Sigmoid colon (tissue), 7 donors: ENCODE results near the gene CRYBG3. TPM values are rescaled to one million over a fixed set of nuclear protein-coding genes. Genes with fewer than 3 reads are reported as not detected.

Experiments used
- DNase-seq: peaks from one replicate; pipeline ENCODE4 v3.0.0-alpha.2; 2019
- H3K27ac ChIP-seq, 4 donors: fragments of 200-600 bp; sonication (generic); one replicate each; pipeline ENCODE4 v1.5.1; 2016 to 2019; ENCODE audit warnings: mild to moderate bottlenecking in 1 of 4
- H3K27me3 ChIP-seq, 3 donors: fragments of 200-600 bp; sonication (generic); one replicate each; pipeline ENCODE4 v1.5.1; 2019; ENCODE audit warnings: mild to moderate bottlenecking in 1 of 3
- H3K36me3 ChIP-seq, 4 donors: fragments of 200-600 bp; sonication (generic); one replicate each; pipeline ENCODE4 v1.5.1; 2016 to 2019
- H3K4me1 ChIP-seq, 4 donors: fragments of 200-600 bp; sonication (generic); one replicate each; pipeline ENCODE4 v1.5.1; 2017 to 2019
- H3K4me3 ChIP-seq, 4 donors: fragments of 200-600 bp; sonication (generic); one replicate each; pipeline ENCODE4 v1.5.1; 2017 to 2019; ENCODE audit warnings: mild to moderate bottlenecking in 2 of 4, moderate library complexity in 1 of 4
- H3K9me3 ChIP-seq, 4 donors: fragments of 200-600 bp in 3 of 4; sonication (generic) in 3 of 4; one replicate each; pipeline versions ENCODE4 v1.5.1 to v1.6.1; 2013 to 2019
- CTCF ChIP-seq, 4 experiments: fragments of 450-650 bp in 3 of 4; fragments of 200-600 bp in 1 of 4; IDR thresholded peaks; one replicate each; pipeline ENCODE4 v1.5.1; 2016 to 2019; ENCODE audit warnings: antibody characterized with exemption in 4 of 4, mild to moderate bottlenecking in 3 of 4, moderate library complexity in 2 of 4
- EP300 ChIP-seq, 4 donors: sonication (generic); formaldehyde crosslinking; IDR thresholded peaks; one replicate each; pipeline ENCODE4 v1.6.1; 2017; ENCODE audit warnings: antibody characterized with exemption in 4 of 4
- POLR2A ChIP-seq, 2 donors: fragments of 450-650 bp; IDR thresholded peaks; one replicate each; pipeline ENCODE4 v1.6.1; 2016; ENCODE audit warnings: antibody characterized with exemption in 2 of 2, mild to moderate bottlenecking in 2 of 2, moderate library complexity in 2 of 2
- POLR2AphosphoS5 ChIP-seq, 4 donors: sonication (generic); formaldehyde crosslinking; IDR thresholded peaks; one replicate each; pipeline ENCODE4 v1.6.1; 2017; ENCODE audit warnings: antibody characterized with exemption in 4 of 4
- WGBS, 2 donors: extraction: QIAGEN DNeasy Blood & Tissue Kit; methylation state at CpG; one replicate each; pipeline ENCODE4 v1.1.7; 2013; 5-methylcytosine and 5-hydroxymethylcytosine counted together
- intact Hi-C: fragments of 100-400 bp; cut with DNase I; formaldehyde crosslinking; loops from one replicate; pipeline ENCODE4 v1.15.1; 2023
- polyA plus RNA-seq, 3 donors: library from polyadenylated mRNA; stranded (reverse); fragments of 200-250 nt; gene quantifications; one replicate each; pipeline ENCODE4 v1.2.3, GENCODE V29; 2013
- total RNA-seq, 4 donors: library from RNA; depleted of rRNA; stranded (reverse); fragments of >200 nt; gene quantifications; one replicate each; pipeline ENCODE4 v1.1.0, GENCODE V29; 2016
- donor health status: healthy with polysubstance abuse.
- donor health status: Bipolar disorder and iron deficiency.
- donor health status: healthy.

Gene CRYBG3
- total and polyA plus RNA-seq, 7 donors, result 3.0 to 60.2 (median 37.8) TPM

GRCh38 chr3:97795951-97796350 is 25.9 kb upstream of the CRYBG3 start:
- H3K27ac ChIP-seq, result no peak overlapping the region
- H3K9me3 ChIP-seq, result no peaks in the 10 kb centered on the region
- H3K4me1 ChIP-seq, result no peaks in the 10 kb centered on the region
- WGBS, 2 donors, result 92% methylated on average over 4 of the region's 4 CpGs
- H3K27me3 ChIP-seq, result no peaks in the 10 kb centered on the region
- TF ChIP-seq POLR2A (IDR thresholded peaks at IDR 0.05), result no peak
- TF ChIP-seq CTCF (IDR thresholded peaks at IDR 0.05), result no peak
- no peak for TF ChIP-seq EP300 (IDR thresholded peaks at IDR 0.05)
- no peak overlapping the region for H3K4me3 ChIP-seq
- DNase-seq, result no peak
- intact Hi-C loops, result loop anchor here (10.0 kb wide), 1 partner anchor 149 kb away; no protein-coding TSS in a partner anchor
- H3K36me3 ChIP-seq, result peaks cover 0 to 4% (median 0%) of the 10 kb centered on the region in 4 donors

GRCh38 chr3:97804471-97804870 is 17.3 kb upstream of the CRYBG3 start:
- Histone ChIP-seq H3K27me3 (no peaks in the 10 kb centered on the region), H3K9me3 (no peaks in the 10 kb centered on the region), H3K4me3 (no peak overlapping the region), H3K27ac (peak overlapping the region in 1 of 4 donors; percentile 25), H3K36me3 (peaks cover 0 to 8% (median 0%) of the 10 kb centered on the region in 4 donors), H3K4me1 (peaks cover 0 to 8% (median 0%) of the 10 kb centered on the region in 4 donors)
- TF ChIP-seq CTCF (IDR thresholded peaks at IDR 0.05) (no peak), EP300 (IDR thresholded peaks at IDR 0.05) (no peak), POLR2A (IDR thresholded peaks at IDR 0.05) (no peak), POLR2AphosphoS5 (IDR thresholded peaks at IDR 0.05) (no peak)
- WGBS, 2 donors, result 82 to 85% methylated on average over 3 of the region's 3 CpGs
- intact Hi-C loops, result no loop called here
- no peak for DNase-seq

GRCh38 chr3:97810779-97811390 is 10.9 kb upstream of the CRYBG3 start:
- Histone ChIP-seq H3K27ac (no peak overlapping the region), H3K9me3 (no peaks in the 10 kb centered on the region), H3K27me3 (no peaks in the 10 kb centered on the region), H3K4me3 (no peak overlapping the region), H3K4me1 (no peaks in the 10 kb centered on the region), H3K36me3 (no peaks in the 10 kb centered on the region)
- intact Hi-C loops, result no loop called here
- 77 to 79% methylated on average over 2 of the region's 2 CpGs for WGBS, 2 donors
- DNase-seq, result no peak
- TF ChIP-seq EP300 (IDR thresholded peaks at IDR 0.05) (no peak), POLR2AphosphoS5 (IDR thresholded peaks at IDR 0.05) (no peak), CTCF (IDR thresholded peaks at IDR 0.05) (no peak), POLR2A (IDR thresholded peaks at IDR 0.05) (no peak)

GRCh38 chr3:97815149-97815917 is 6.5 kb upstream of the CRYBG3 start:
- WGBS, 2 donors, result 24 to 53% methylated on average over 1 of the region's 1 CpG
- H3K4me1 ChIP-seq, result no peaks in the 10 kb centered on the region
- H3K27me3 ChIP-seq, result no peaks in the 10 kb centered on the region
- no peaks in the 10 kb centered on the region for H3K36me3 ChIP-seq
- no peak overlapping the region for H3K4me3 ChIP-seq
- TF ChIP-seq CTCF (IDR thresholded peaks at IDR 0.05) (no peak), POLR2A (IDR thresholded peaks at IDR 0.05) (no peak), POLR2AphosphoS5 (IDR thresholded peaks at IDR 0.05) (no peak), EP300 (IDR thresholded peaks at IDR 0.05) (no peak)
- H3K27ac ChIP-seq, result no peak overlapping the region
- H3K9me3 ChIP-seq, result no peaks in the 10 kb centered on the region
- intact Hi-C loops, result no loop called here
- DNase-seq, result no peak
